ENCODE measurements around the gene XPNPEP1. TPM values are rescaled to one million over a fixed set of nuclear protein-coding genes. Genes with fewer than 3 reads are reported as not detected.

The XPNPEP1 gene
- polyA plus RNA-seq, 1 donor (not counting 4 experiments of a cell fraction or from before 2014, with no cell fraction given), result 96.2 TPM

- Histone ChIP-seq H3K4me2 (ENCODE audit: control insufficient read depth, extremely low read depth, insufficient read depth, low read depth, low read length) (no peak overlapping the region), H3K4me3 (ENCODE audit: control insufficient read depth in 2 of 3, extremely low read depth in 1 of 3, insufficient read depth in 2 of 3, low read depth in 1 of 3, low read length in 3 of 3) (no peak overlapping the region), H3K9me3 (ENCODE audit: control insufficient read depth, low read depth, low read length) (no peaks in the 10 kb centered on the region), H4K20me1 (ENCODE audit: control insufficient read depth, extremely low read depth, insufficient read depth, low read length) (no peaks in the 10 kb centered on the region), H3K27ac (ENCODE audit: control insufficient read depth, insufficient read depth, low read length) (no peak overlapping the region), H3K9me1 (ENCODE audit: control insufficient read depth, extremely low read depth, insufficient read depth, low read length) (no peaks in the 10 kb centered on the region), H3K36me3 (ENCODE audit: control insufficient read depth in 2 of 2, extremely low read depth in 1 of 2, insufficient read depth in 2 of 2, low read length in 2 of 2) (no peaks in the 10 kb centered on the region), H3K79me2 (ENCODE audit: control insufficient read depth, insufficient read depth, low read length) (no peaks in the 10 kb centered on the region), H2AFZ (ENCODE audit: control insufficient read depth, low read length) (no peak overlapping the region), H3K9ac (ENCODE audit: control insufficient read depth, extremely low read depth, insufficient read depth, low read length) (no peak overlapping the region), H3K27me3 (ENCODE audit: control insufficient read depth, extremely low read depth, insufficient read depth, low read length) (no peaks in the 10 kb centered on the region), H3K4me1 (ENCODE audit: control insufficient read depth, extremely low read depth, insufficient read depth, low read length) (peaks cover 11% of the 10 kb centered on the region)
- DNase-seq (ENCODE audit: low read depth, low spot score) (no peak), FAIRE-seq (no peak)
- no peak for TF ChIP-seq EZH2 (IDR thresholded peaks at IDR 0.05; ENCODE audit: low read length)
- dilution Hi-C loops (cut with MboI; ENCODE audit: extremely low pct_ligation_motif_present, low sequenced_read_pairs), result no loop called here
Measured at GRCh38 chr10:109957092-109957797, 33.9 kb upstream of the XPNPEP1 start.

DNA sequence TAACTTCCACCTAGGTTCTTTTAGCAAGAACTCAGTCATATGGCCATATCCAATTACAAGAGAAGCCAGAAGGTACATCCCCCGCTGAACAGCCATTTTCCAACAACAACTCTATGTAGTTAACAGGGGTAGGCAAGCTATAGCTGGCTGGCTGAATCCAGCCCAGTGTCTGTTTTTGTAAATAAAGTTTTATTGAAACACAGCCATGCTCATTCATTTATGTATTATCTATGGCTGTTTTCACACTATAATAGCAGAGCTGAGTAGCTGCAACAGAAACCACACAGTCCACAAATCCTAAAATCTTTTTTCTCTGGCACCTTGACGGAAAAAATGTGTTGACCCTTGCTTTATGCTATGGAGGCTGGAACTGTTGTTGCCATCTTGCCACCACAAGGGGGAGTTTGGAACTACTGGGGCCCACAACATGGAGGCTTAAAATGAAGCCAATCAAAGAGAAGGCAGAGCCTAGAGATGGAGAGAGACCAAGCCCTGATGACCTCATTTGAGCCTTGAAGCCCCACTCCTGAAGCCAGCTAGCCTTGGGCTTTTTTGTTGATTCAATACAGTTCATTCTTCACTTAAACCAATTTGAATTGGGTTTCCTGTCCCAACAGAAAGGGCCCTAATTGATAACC, 33.3 kb upstream of the XPNPEP1 start:
- H3K9me1 ChIP-seq (ENCODE audit: control insufficient read depth, extremely low read depth, insufficient read depth, low read length), result no peaks in the 10 kb centered on the region
- no peaks in the 10 kb centered on the region for H3K27me3 ChIP-seq (ENCODE audit: control insufficient read depth, extremely low read depth, insufficient read depth, low read length)
- no peak overlapping the region for H2AFZ ChIP-seq (ENCODE audit: control insufficient read depth, low read length)
- no peak overlapping the region for H3K4me2 ChIP-seq (ENCODE audit: control insufficient read depth, extremely low read depth, insufficient read depth, low read depth, low read length)
- no peak overlapping the region for H3K27ac ChIP-seq (ENCODE audit: control insufficient read depth, insufficient read depth, low read length)
- FAIRE-seq (peak; percentile 53), DNase-seq (ENCODE audit: low read depth, low spot score) (no peak)
- H4K20me1 ChIP-seq (ENCODE audit: control insufficient read depth, extremely low read depth, insufficient read depth, low read length), result no peaks in the 10 kb centered on the region
- no peaks in the 10 kb centered on the region for H3K36me3 ChIP-seq (ENCODE audit: control insufficient read depth in 2 of 2, extremely low read depth in 1 of 2, insufficient read depth in 2 of 2, low read length in 2 of 2)
- no peak for TF ChIP-seq EZH2 (IDR thresholded peaks at IDR 0.05; ENCODE audit: low read length)
- TF ChIP-seq CTCF (optimal IDR thresholded peaks at IDR 0.05 in 1 of 3, IDR thresholded peaks at IDR 0.05 in 1 of 3, conservative IDR thresholded peaks at IDR 0.05 in 1 of 3; ENCODE audit: extremely low read depth in 1 of 3, insufficient read depth in 2 of 3, low read length in 3 of 3), result peak; percentile 52 to 61 (median 58)
- dilution Hi-C loops (cut with MboI; ENCODE audit: extremely low pct_ligation_motif_present, low sequenced_read_pairs), result no loop called here
- no peak overlapping the region for H3K9ac ChIP-seq (ENCODE audit: control insufficient read depth, extremely low read depth, insufficient read depth, low read length)
- no peaks in the 10 kb centered on the region for H3K79me2 ChIP-seq (ENCODE audit: control insufficient read depth, insufficient read depth, low read length)
- no peak overlapping the region for H3K4me3 ChIP-seq (ENCODE audit: control insufficient read depth in 2 of 3, extremely low read depth in 1 of 3, insufficient read depth in 2 of 3, low read depth in 1 of 3, low read length in 3 of 3)
- H3K9me3 ChIP-seq (ENCODE audit: control insufficient read depth, low read depth, low read length), result no peaks in the 10 kb centered on the region
- H3K4me1 ChIP-seq (ENCODE audit: control insufficient read depth, extremely low read depth, insufficient read depth, low read length), result peaks cover 9% of the 10 kb centered on the region
